ENCODE measurements around the gene RALGAPB. TPM values are rescaled to one million over a fixed set of nuclear protein-coding genes. Genes with fewer than 3 reads are reported as not detected.
"Not testable (repeated sequence)": the region's sequence is repeated elsewhere in the genome, so short reads cannot be mapped to it uniquely, and the experiment has no call there.

RALGAPB gene
- total RNA-seq, 2 donors from 2014 or later = 38.3 to 45.5 TPM

GRCh38 chr20:38590676-38591473 is 118.2 kb downstream of the RALGAPB start:
- no peaks in the 10 kb centered on the region for H3K27me3 Mint-ChIP-seq (ENCODE audit: insufficient read depth)
- no peak overlapping the region for H3K27ac ChIP-seq (ENCODE audit: low read depth, low read length)
- no peaks in the 10 kb centered on the region for H3K27me3 ChIP-seq (ENCODE audit: control insufficient read depth, insufficient read depth, low read length, poor library complexity, severe bottlenecking)
- no peak overlapping the region for H3K4me3 ChIP-seq (ENCODE audit: low read length)
- TF ChIP-seq, protein P1, sequence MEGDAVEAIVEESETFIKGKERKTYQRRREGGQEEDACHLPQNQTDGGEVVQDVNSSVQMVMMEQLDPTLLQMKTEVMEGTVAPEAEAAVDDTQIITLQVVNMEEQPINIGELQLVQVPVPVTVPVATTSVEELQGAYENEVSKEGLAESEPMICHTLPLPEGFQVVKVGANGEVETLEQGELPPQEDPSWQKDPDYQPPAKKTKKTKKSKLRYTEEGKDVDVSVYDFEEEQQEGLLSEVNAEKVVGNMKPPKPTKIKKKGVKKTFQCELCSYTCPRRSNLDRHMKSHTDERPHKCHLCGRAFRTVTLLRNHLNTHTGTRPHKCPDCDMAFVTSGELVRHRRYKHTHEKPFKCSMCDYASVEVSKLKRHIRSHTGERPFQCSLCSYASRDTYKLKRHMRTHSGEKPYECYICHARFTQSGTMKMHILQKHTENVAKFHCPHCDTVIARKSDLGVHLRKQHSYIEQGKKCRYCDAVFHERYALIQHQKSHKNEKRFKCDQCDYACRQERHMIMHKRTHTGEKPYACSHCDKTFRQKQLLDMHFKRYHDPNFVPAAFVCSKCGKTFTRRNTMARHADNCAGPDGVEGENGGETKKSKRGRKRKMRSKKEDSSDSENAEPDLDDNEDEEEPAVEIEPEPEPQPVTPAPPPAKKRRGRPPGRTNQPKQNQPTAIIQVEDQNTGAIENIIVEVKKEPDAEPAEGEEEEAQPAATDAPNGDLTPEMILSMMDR (conservative IDR thresholded peaks at IDR 0.05) = no peak
- 74 to 87% methylated on average over 6 to 18 of the region's 18 CpGs for WGBS, 2 experiments (ENCODE audit: insufficient coverage in 1 of 2, insufficient read length in 1 of 2)
- no peaks in the 10 kb centered on the region for H3K36me3 Mint-ChIP-seq (ENCODE audit: low read depth)
- no peaks in the 10 kb centered on the region for H3K9me3 ChIP-seq (ENCODE audit: control insufficient read depth, low read length)
- H3K4me1 Mint-ChIP-seq = peaks cover 7% of the 10 kb centered on the region
- H3K4me1 ChIP-seq (ENCODE audit: control insufficient read depth, insufficient read depth, low read length) = peaks cover 9% of the 10 kb centered on the region
- H3K9me3 Mint-ChIP-seq = no peaks in the 10 kb centered on the region
- H3K36me3 ChIP-seq (ENCODE audit: control insufficient read depth, insufficient read depth, low read length) = no peaks in the 10 kb centered on the region
- peak overlapping the region; percentile 10 for H3K27ac Mint-ChIP-seq
- H3K4me3 Mint-ChIP-seq = no peak overlapping the region
- no peak overlapping the region for H3K9ac ChIP-seq (ENCODE audit: extremely low read depth, low read length, poor library complexity, severe bottlenecking)
- peak; percentile 70 for DNase-seq

- peak; percentile 75 for DNase-seq
- peaks cover under 1% of the 10 kb centered on the region for H3K9me3 Mint-ChIP-seq
- TF ChIP-seq, protein P1 (conservative IDR thresholded peaks at IDR 0.05) = no peak
Measured at GRCh38 chr20:38591474-38592410, 119.1 kb downstream of the RALGAPB start.

GRCh38 chr20:38592411-38592790 is 119.8 kb downstream of the RALGAPB start:
- H3K9ac ChIP-seq (ENCODE audit: extremely low read depth, low read length, poor library complexity, severe bottlenecking) = peak overlapping the region; percentile 35
- not testable (repeated sequence) for H3K36me3 ChIP-seq (ENCODE audit: control insufficient read depth, insufficient read depth, low read length); H3K4me3 Mint-ChIP-seq; H3K4me1 ChIP-seq (ENCODE audit: control insufficient read depth, insufficient read depth, low read length); H3K4me3 ChIP-seq (ENCODE audit: low read length); H3K27me3 Mint-ChIP-seq (ENCODE audit: insufficient read depth); H3K27ac ChIP-seq (ENCODE audit: low read depth, low read length); H3K27ac Mint-ChIP-seq; H3K27me3 ChIP-seq (ENCODE audit: control insufficient read depth, insufficient read depth, low read length, poor library complexity, severe bottlenecking); H3K9me3 ChIP-seq (ENCODE audit: control insufficient read depth, low read length); H3K9me3 Mint-ChIP-seq; H3K36me3 Mint-ChIP-seq (ENCODE audit: low read depth)
- peak; percentile 70 for DNase-seq
- WGBS, 2 experiments (ENCODE audit: insufficient coverage in 1 of 2, insufficient read length in 1 of 2) = 32% methylated on average over 3 of the region's 3 CpGs; no CpG with 5 or more reads in 1 of the 2 experiments
- peaks cover 11% of the 10 kb centered on the region for H3K4me1 Mint-ChIP-seq

More at GRCh38 chr20:38591474-38592410, 119.1 kb downstream of the RALGAPB start:
- H3K4me3 ChIP-seq (ENCODE audit: low read length) = no peak overlapping the region
- H3K9ac ChIP-seq (ENCODE audit: extremely low read depth, low read length, poor library complexity, severe bottlenecking) = peak overlapping the region; percentile 35
- no peaks in the 10 kb centered on the region for H3K36me3 ChIP-seq (ENCODE audit: control insufficient read depth, insufficient read depth, low read length)
- H3K27me3 ChIP-seq (ENCODE audit: control insufficient read depth, insufficient read depth, low read length, poor library complexity, severe bottlenecking) = no peaks in the 10 kb centered on the region
- Mint-ChIP-seq H3K4me3 (no peak overlapping the region), H3K4me1 (peaks cover 9% of the 10 kb centered on the region), H3K27ac (peak overlapping the region; percentile 63), H3K27me3 (ENCODE audit: insufficient read depth) (no peaks in the 10 kb centered on the region), H3K36me3 (ENCODE audit: low read depth) (no peaks in the 10 kb centered on the region)
- 85 to 89% methylated on average over 16 to 21 of the region's 21 CpGs for WGBS, 2 experiments (ENCODE audit: insufficient coverage in 1 of 2, insufficient read length in 1 of 2)
- H3K4me1 ChIP-seq (ENCODE audit: control insufficient read depth, insufficient read depth, low read length) = peaks cover 9% of the 10 kb centered on the region
- H3K9me3 ChIP-seq (ENCODE audit: control insufficient read depth, low read length) = no peaks in the 10 kb centered on the region
- H3K27ac ChIP-seq (ENCODE audit: low read depth, low read length) = no peak overlapping the region

GRCh38 chr20:38594281-38594680 is 121.6 kb downstream of the RALGAPB start:
- peaks cover 12% of the 10 kb centered on the region for H3K4me1 ChIP-seq (ENCODE audit: control insufficient read depth, insufficient read depth, low read length)
- H3K9ac ChIP-seq (ENCODE audit: extremely low read depth, low read length, poor library complexity, severe bottlenecking); H3K27ac ChIP-seq (ENCODE audit: low read depth, low read length); H3K9me3 ChIP-seq (ENCODE audit: control insufficient read depth, low read length); H3K36me3 ChIP-seq (ENCODE audit: control insufficient read depth, insufficient read depth, low read length); H3K4me3 Mint-ChIP-seq; H3K27me3 Mint-ChIP-seq (ENCODE audit: insufficient read depth); H3K27ac Mint-ChIP-seq; H3K4me3 ChIP-seq (ENCODE audit: low read length); H3K36me3 Mint-ChIP-seq (ENCODE audit: low read depth); H3K27me3 ChIP-seq (ENCODE audit: control insufficient read depth, insufficient read depth, low read length, poor library complexity, severe bottlenecking): not testable (repeated sequence)
- peaks cover 16% of the 10 kb centered on the region for H3K4me1 Mint-ChIP-seq
- peaks cover 17% of the 10 kb centered on the region for H3K9me3 Mint-ChIP-seq
- 92 to 94% methylated on average over 11 to 12 of the region's 12 CpGs for WGBS, 2 experiments (ENCODE audit: insufficient coverage in 1 of 2, insufficient read length in 1 of 2)
- DNase-seq = peak; percentile 35

- peak; percentile 41 for DNase-seq
- not testable (repeated sequence) for H3K9ac ChIP-seq (ENCODE audit: extremely low read depth, low read length, poor library complexity, severe bottlenecking); H3K9me3 ChIP-seq (ENCODE audit: control insufficient read depth, low read length); H3K27ac ChIP-seq (ENCODE audit: low read depth, low read length); H3K27me3 ChIP-seq (ENCODE audit: control insufficient read depth, insufficient read depth, low read length, poor library complexity, severe bottlenecking); H3K27ac Mint-ChIP-seq; H3K36me3 ChIP-seq (ENCODE audit: control insufficient read depth, insufficient read depth, low read length); H3K36me3 Mint-ChIP-seq (ENCODE audit: low read depth); H3K4me3 Mint-ChIP-seq; H3K27me3 Mint-ChIP-seq (ENCODE audit: insufficient read depth)
- H3K4me1 Mint-ChIP-seq = peaks cover 25% of the 10 kb centered on the region
- Histone ChIP-seq H3K4me1 (ENCODE audit: control insufficient read depth, insufficient read depth, low read length) (peaks cover 11% of the 10 kb centered on the region), H3K4me3 (ENCODE audit: low read length) (peak overlapping the region; percentile 71)
- WGBS, 2 experiments (ENCODE audit: insufficient coverage in 1 of 2, insufficient read length in 1 of 2) = 91 to 95% methylated on average over 4 to 15 of the region's 15 CpGs
- peaks cover 17% of the 10 kb centered on the region for H3K9me3 Mint-ChIP-seq
Measured at GRCh38 chr20:38595886-38596285, 123.2 kb downstream of the RALGAPB start.

Data from endodermal cell (in vitro differentiated cells).